ENCODE measurements around the gene RALGAPA2. TPM values are rescaled to one million over a fixed set of nuclear protein-coding genes. Genes with fewer than 3 reads are reported as not detected.

Gene RALGAPA2
- polyA plus RNA-seq, 1 of the 3 experiments (the other 2 are of a cell fraction), result 1.0 TPM

DNA sequence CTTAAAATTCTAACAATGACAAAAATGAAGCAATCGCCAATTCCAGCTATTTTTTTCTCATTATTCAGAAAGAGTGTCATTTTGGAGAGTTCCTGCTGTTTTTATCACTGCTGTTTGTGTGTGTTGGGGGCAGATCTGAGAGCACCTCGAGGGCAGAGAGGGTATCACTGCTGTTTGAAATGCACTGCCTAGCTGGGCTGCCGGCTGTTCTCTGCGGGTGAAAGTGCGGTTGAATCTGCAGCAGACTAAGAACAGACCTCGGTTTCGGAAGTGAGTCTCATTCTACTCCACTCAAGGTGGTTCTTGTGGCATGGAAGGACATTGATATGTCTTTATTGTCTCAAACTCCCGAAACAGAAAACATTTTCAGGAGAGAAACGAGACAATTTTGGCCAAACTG is 326.3 kb downstream of the RALGAPA2 start:
- Histone ChIP-seq H3K79me2 (ENCODE audit: insufficient read depth) (no peaks in the 10 kb centered on the region), H3K4me1 (ENCODE audit: control insufficient read depth in 1 of 2, insufficient read depth in 2 of 2, low read depth in 1 of 2, low read length in 1 of 2) (no peaks in the 10 kb centered on the region), H3K9me2 (no peaks in the 10 kb centered on the region), H3K4me2 (no peak overlapping the region), H3K36me3 (replicated peaks in 1 of 2; ENCODE audit: control insufficient read depth in 1 of 2, insufficient read depth in 2 of 2, low read length in 1 of 2) (no peaks in the 10 kb centered on the region), H2AFZ (ENCODE audit: low read depth) (no peak overlapping the region), H4K20me1 (ENCODE audit: insufficient read depth) (no peaks in the 10 kb centered on the region), H3F3A (replicated peaks; ENCODE audit: insufficient read depth) (no peaks in the 10 kb centered on the region), H3K4me3 (ENCODE audit: low read depth in 2 of 2, low read length in 1 of 2) (no peak overlapping the region), H3K9me3 (no peaks in the 10 kb centered on the region), H3K27ac (ENCODE audit: low read depth in 2 of 2, low read length in 1 of 2) (no peak overlapping the region), H3K27me3 (ENCODE audit: insufficient read depth) (no peaks in the 10 kb centered on the region; the same call in 1 of the 2 replicates), H3K9ac (no peak overlapping the region)
- ChIA-PET POLR2A (no interaction called here), CTCF (no interaction called here)
- DNase-seq, result no peak
- TF ChIP-seq YY1 (IDR thresholded peaks at IDR 0.05; ENCODE audit: low read depth), result no peak
- TF ChIP-seq USF2 (IDR thresholded peaks at IDR 0.05; ENCODE audit: borderline replicate concordance, low read depth, low read length), result no peak
- no peak for TF ChIP-seq RFX5 (IDR thresholded peaks at IDR 0.05; ENCODE audit: low read length)
- TF ChIP-seq, protein P1, sequence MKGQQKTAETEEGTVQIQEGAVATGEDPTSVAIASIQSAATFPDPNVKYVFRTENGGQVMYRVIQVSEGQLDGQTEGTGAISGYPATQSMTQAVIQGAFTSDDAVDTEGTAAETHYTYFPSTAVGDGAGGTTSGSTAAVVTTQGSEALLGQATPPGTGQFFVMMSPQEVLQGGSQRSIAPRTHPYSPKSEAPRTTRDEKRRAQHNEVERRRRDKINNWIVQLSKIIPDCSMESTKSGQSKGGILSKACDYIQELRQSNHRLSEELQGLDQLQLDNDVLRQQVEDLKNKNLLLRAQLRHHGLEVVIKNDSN (IDR thresholded peaks at IDR 0.05; ENCODE audit: borderline replicate concordance, low read depth), result no peak
- no peak for TF ChIP-seq ELF1 (IDR thresholded peaks at IDR 0.05)
- TF ChIP-seq FOXJ3 (CRISPR knock-in tag; IDR thresholded peaks at IDR 0.05), result no peak
- WGBS (ENCODE audit: low lambda C conversion rate), result 53% methylated on average over 9 of the region's 9 CpGs

GRCh38 chr20:20375862-20376261 is 336.6 kb downstream of the RALGAPA2 start:
- H4K20me1 ChIP-seq (ENCODE audit: insufficient read depth), result no peaks in the 10 kb centered on the region
- H3F3A ChIP-seq (replicated peaks; ENCODE audit: insufficient read depth), result no peaks in the 10 kb centered on the region
- no peak overlapping the region for H3K9ac ChIP-seq
- H3K9me3 ChIP-seq, result no peaks in the 10 kb centered on the region
- ChIA-PET CTCF (interaction anchor here (1.1 to 1.5 kb wide), 3 partner anchors 15 to 218 kb away, joined by 3 read pairs; no protein-coding TSS in a partner anchor), POLR2A (no interaction called here)
- no peak for TF ChIP-seq NRF1 (IDR thresholded peaks at IDR 0.05; ENCODE audit: low read depth, low read length)
- no peak for TF ChIP-seq YY1 (IDR thresholded peaks at IDR 0.05; ENCODE audit: low read depth)
- TF ChIP-seq FOSL2 (IDR thresholded peaks at IDR 0.05; ENCODE audit: borderline replicate concordance, low read depth), result no peak
- no peak for TF ChIP-seq FOXM1 (IDR thresholded peaks at IDR 0.05; ENCODE audit: low read depth)
- no peak for TF ChIP-seq GABPA (IDR thresholded peaks at IDR 0.05; ENCODE audit: low read depth)
- no peak overlapping the region for H3K4me2 ChIP-seq
- H3K36me3 ChIP-seq (replicated peaks in 1 of 2; ENCODE audit: control insufficient read depth in 1 of 2, insufficient read depth in 2 of 2, low read length in 1 of 2), result no peaks in the 10 kb centered on the region
- no peak for DNase-seq
- H3K9me2 ChIP-seq, result no peaks in the 10 kb centered on the region
- 28% methylated on average over 8 of the region's 8 CpGs for WGBS (ENCODE audit: low lambda C conversion rate)
- peaks cover 37% of the 10 kb centered on the region for H3K27me3 ChIP-seq (ENCODE audit: insufficient read depth)
- no peaks in the 10 kb centered on the region for H3K4me1 ChIP-seq (ENCODE audit: control insufficient read depth in 1 of 2, insufficient read depth in 2 of 2, low read depth in 1 of 2, low read length in 1 of 2)
- H3K79me2 ChIP-seq (ENCODE audit: insufficient read depth), result no peaks in the 10 kb centered on the region
- H3K27ac ChIP-seq (ENCODE audit: low read depth in 2 of 2, low read length in 1 of 2), result no peak overlapping the region
- H3K4me3 ChIP-seq (ENCODE audit: low read depth in 2 of 2, low read length in 1 of 2), result no peak overlapping the region
- H2AFZ ChIP-seq (ENCODE audit: low read depth), result no peak overlapping the region

GRCh38 chr20:20373091-20373571 is 339.3 kb downstream of the RALGAPA2 start:
- Histone ChIP-seq H3K9me2 (no peaks in the 10 kb centered on the region), H4K20me1 (ENCODE audit: insufficient read depth) (no peaks in the 10 kb centered on the region), H3K36me3 (replicated peaks in 1 of 2; ENCODE audit: control insufficient read depth in 1 of 2, insufficient read depth in 2 of 2, low read length in 1 of 2) (no peaks in the 10 kb centered on the region), H3F3A (replicated peaks; ENCODE audit: insufficient read depth) (no peaks in the 10 kb centered on the region), H3K79me2 (ENCODE audit: insufficient read depth) (no peaks in the 10 kb centered on the region), H3K4me3 (ENCODE audit: low read depth in 2 of 2, low read length in 1 of 2) (no peak overlapping the region), H3K4me2 (no peak overlapping the region), H2AFZ (ENCODE audit: low read depth) (no peak overlapping the region), H3K4me1 (ENCODE audit: control insufficient read depth in 1 of 2, insufficient read depth in 2 of 2, low read depth in 1 of 2, low read length in 1 of 2) (no peaks in the 10 kb centered on the region; a peak in 1 of 4 replicates), H3K27me3 (ENCODE audit: insufficient read depth) (peaks cover 52% of the 10 kb centered on the region), H3K27ac (ENCODE audit: low read depth in 2 of 2, low read length in 1 of 2) (no peak overlapping the region), H3K9me3 (no peaks in the 10 kb centered on the region), H3K9ac (no peak overlapping the region)
- no peak for DNase-seq
- CTCF ChIA-PET, result interaction anchor here (1.4 to 5.2 kb wide), 2 partner anchors 11 to 13 kb away, joined by 4 to 36 read pairs; no protein-coding TSS in a partner anchor
- TF ChIP-seq, protein P2, sequence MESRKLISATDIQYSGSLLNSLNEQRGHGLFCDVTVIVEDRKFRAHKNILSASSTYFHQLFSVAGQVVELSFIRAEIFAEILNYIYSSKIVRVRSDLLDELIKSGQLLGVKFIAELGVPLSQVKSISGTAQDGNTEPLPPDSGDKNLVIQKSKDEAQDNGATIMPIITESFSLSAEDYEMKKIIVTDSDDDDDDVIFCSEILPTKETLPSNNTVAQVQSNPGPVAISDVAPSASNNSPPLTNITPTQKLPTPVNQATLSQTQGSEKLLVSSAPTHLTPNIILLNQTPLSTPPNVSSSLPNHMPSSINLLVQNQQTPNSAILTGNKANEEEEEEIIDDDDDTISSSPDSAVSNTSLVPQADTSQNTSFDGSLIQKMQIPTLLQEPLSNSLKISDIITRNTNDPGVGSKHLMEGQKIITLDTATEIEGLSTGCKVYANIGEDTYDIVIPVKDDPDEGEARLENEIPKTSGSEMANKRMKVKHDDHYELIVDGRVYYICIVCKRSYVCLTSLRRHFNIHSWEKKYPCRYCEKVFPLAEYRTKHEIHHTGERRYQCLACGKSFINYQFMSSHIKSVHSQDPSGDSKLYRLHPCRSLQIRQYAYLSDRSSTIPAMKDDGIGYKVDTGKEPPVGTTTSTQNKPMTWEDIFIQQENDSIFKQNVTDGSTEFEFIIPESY (IDR thresholded peaks at IDR 0.05; ENCODE audit: borderline replicate concordance, low read depth), result no peak
- TF ChIP-seq NRF1 (IDR thresholded peaks at IDR 0.05; ENCODE audit: low read depth, low read length) (no peak), RFX5 (IDR thresholded peaks at IDR 0.05; ENCODE audit: low read length) (no peak), TAF1 (IDR thresholded peaks at IDR 0.05; ENCODE audit: borderline replicate concordance, low read depth, low read length) (no peak), POLR2AphosphoS5 (IDR thresholded peaks at IDR 0.05; ENCODE audit: low read depth, low read length) (no peak)
- WGBS (ENCODE audit: low lambda C conversion rate), result 34% methylated on average over 12 of the region's 17 CpGs
- POLR2A ChIA-PET, result no interaction called here
